GM19328 (cell line): ENCODE data around the gene UEVLD.
A peak's percentile ranks its signal among the peaks of the same experiment; 100 is the strongest.

Experiments
- ATAC-seq: cut with Tn5 transposase; IDR thresholded peaks from one replicate; pipeline ENCODE4 v1.9.1; 2021; ENCODE audit warnings: mild to moderate bottlenecking, moderate library complexity; ENCODE audit not compliant: unreplicated experiment

Gene UEVLD

GRCh38 chr11:18590571-18590970, 2.0 kb upstream of the UEVLD start:
- ATAC-seq: no peak

GRCh38 chr11:18581825-18582224, 6.7 kb downstream of the UEVLD start:
- no peak for ATAC-seq

GRCh38 chr11:18580113-18580766, 8.3 kb downstream of the UEVLD start:
- ATAC-seq: no peak

GRCh38 chr11:18578975-18579598, 9.4 kb downstream of the UEVLD start:
- no peak for ATAC-seq

- ATAC-seq: no peak
Observed at GRCh38 chr11:18575361-18575760, 13.2 kb downstream of the UEVLD start.

- ATAC-seq: no peak
Observed at GRCh38 chr11:18567081-18567480, 21.5 kb downstream of the UEVLD start.

GRCh38 chr11:18566406-18566805, 22.1 kb downstream of the UEVLD start:
- no peak for ATAC-seq

- no peak for ATAC-seq
Observed at GRCh38 chr11:18564149-18564548, 24.4 kb downstream of the UEVLD start.

- ATAC-seq: no peak
Observed at GRCh38 chr11:18563090-18563730, 25.3 kb downstream of the UEVLD start.

- no peak for ATAC-seq
Observed at GRCh38 chr11:18548001-18548400, 40.5 kb downstream of the UEVLD start.

GRCh38 chr11:18540207-18541009, 48.1 kb downstream of the UEVLD start:
- ATAC-seq: no peak

- ATAC-seq: no peak
Observed at GRCh38 chr11:18536209-18536608, 52.3 kb downstream of the UEVLD start.

- ATAC-seq: no peak
Observed at GRCh38 chr11:18534245-18534644, 54.3 kb downstream of the UEVLD start.

- ATAC-seq: no peak
Observed at GRCh38 chr11:18533365-18533764, 55.2 kb downstream of the UEVLD start.

- ATAC-seq: no peak
Observed at GRCh38 chr11:18527512-18527911, 61.0 kb downstream of the UEVLD start.

- peak; percentile 94 for ATAC-seq
Observed at GRCh38 chr11:18526521-18527296, 61.8 kb downstream of the UEVLD start, which contains the start of gene TSG101. Gene TSG101, minus strand, starts transcription at chr11:18526942. Its CDS starts 126 bp downstream, at chr11:18526816.

- ATAC-seq: no peak
Observed at GRCh38 chr11:18526130-18526520, 62.4 kb downstream of the UEVLD start.

GRCh38 chr11:18524248-18524647, 64.3 kb downstream of the UEVLD start:
- no peak for ATAC-seq

GRCh38 chr11:18523084-18523483, 65.5 kb downstream of the UEVLD start:
- ATAC-seq: no peak

GRCh38 chr11:18522388-18522787, 66.1 kb downstream of the UEVLD start:
- no peak for ATAC-seq

- ATAC-seq: no peak
Observed at GRCh38 chr11:18521122-18521521, 67.4 kb downstream of the UEVLD start.
